ENCODE results near the gene BEST2.
A peak's percentile ranks its signal among the peaks of the same experiment; 100 is the strongest.

BEST2 gene

GRCh38 chr19:12786141-12786870, 34.7 kb downstream of the BEST2 start:
- no peak for DNase-seq (ENCODE audit: low read depth in 3 of 3, low spot score in 1 of 3)

GRCh38 chr19:12786952-12787351, 35.4 kb downstream of the BEST2 start:
- no peak for DNase-seq (ENCODE audit: low read depth in 3 of 3, low spot score in 1 of 3)

- DNase-seq (ENCODE audit: low read depth in 3 of 3, low spot score in 1 of 3), result no peak
Observed at GRCh38 chr19:12787458-12787857, 35.9 kb downstream of the BEST2 start.

GRCh38 chr19:12788042-12788681, 36.6 kb downstream of the BEST2 start:
- no peak for DNase-seq (ENCODE audit: low read depth in 3 of 3, low spot score in 1 of 3)

GRCh38 chr19:12788682-12789097, 37.1 kb downstream of the BEST2 start:
- no peak for DNase-seq (ENCODE audit: low read depth in 3 of 3, low spot score in 1 of 3)

- DNase-seq (ENCODE audit: low read depth in 3 of 3, low spot score in 1 of 3), result no peak
Observed at GRCh38 chr19:12789098-12789903, 37.7 kb downstream of the BEST2 start.

- peak; percentile 68 to 87 (median 81) for DNase-seq (ENCODE audit: low read depth in 3 of 3, low spot score in 1 of 3)
Observed at GRCh38 chr19:12789904-12790619, 38.5 kb downstream of the BEST2 start.

GRCh38 chr19:12790628-12791344, 39.2 kb downstream of the BEST2 start:
- DNase-seq (ENCODE audit: low read depth in 3 of 3, low spot score in 1 of 3), result no peak

GRCh38 chr19:12791345-12792050, 39.9 kb downstream of the BEST2 start, which contains the start of gene JUNB:
TSS of gene JUNB (plus strand) at chr19:12791486. CDS start at chr19:12791772, 286 bp downstream.
- DNase-seq (ENCODE audit: low read depth in 3 of 3, low spot score in 1 of 3), result peak; percentile 93 to 99 (median 98)

GRCh38 chr19:12792051-12792852, 40.7 kb downstream of the BEST2 start:
- peak in 2 of 3 donors; percentile 51 to 61 for DNase-seq (ENCODE audit: low read depth in 3 of 3, low spot score in 1 of 3)

GRCh38 chr19:12792853-12793289, 41.3 kb downstream of the BEST2 start:
- no peak for DNase-seq (ENCODE audit: low read depth in 3 of 3, low spot score in 1 of 3)

GRCh38 chr19:12793290-12794195, 42.0 kb downstream of the BEST2 start:
- peak; percentile 90 to 94 (median 93) for DNase-seq (ENCODE audit: low read depth in 3 of 3, low spot score in 1 of 3)

GRCh38 chr19:12794196-12794941, 42.8 kb downstream of the BEST2 start:
- DNase-seq (ENCODE audit: low read depth in 3 of 3, low spot score in 1 of 3), result no peak

- DNase-seq (ENCODE audit: low read depth in 3 of 3, low spot score in 1 of 3), result no peak
Observed at GRCh38 chr19:12794971-12795381, 43.4 kb downstream of the BEST2 start.

GRCh38 chr19:12796146-12797071, 44.8 kb downstream of the BEST2 start:
- peak in 1 of 3 donors; percentile 63 for DNase-seq (ENCODE audit: low read depth in 3 of 3, low spot score in 1 of 3)

- DNase-seq (ENCODE audit: low read depth in 3 of 3, low spot score in 1 of 3), result no peak
Observed at GRCh38 chr19:12797141-12797587, 45.6 kb downstream of the BEST2 start.

Measured in stimulated activated CD4-positive, alpha-beta T cell treated with anti-CD3 and anti-CD28 coated beads, TNF-alpha, amount 100 ng/mL, for 1 hour (primary cell).